ENCODE data around the gene HDHD2.
A peak's percentile ranks its signal among the peaks of the same experiment; 100 is the strongest.
"Not testable (repeated sequence)": the region's sequence is repeated elsewhere in the genome, so short reads cannot be mapped to it uniquely, and the experiment has no call there.

HDHD2 gene

DNA sequence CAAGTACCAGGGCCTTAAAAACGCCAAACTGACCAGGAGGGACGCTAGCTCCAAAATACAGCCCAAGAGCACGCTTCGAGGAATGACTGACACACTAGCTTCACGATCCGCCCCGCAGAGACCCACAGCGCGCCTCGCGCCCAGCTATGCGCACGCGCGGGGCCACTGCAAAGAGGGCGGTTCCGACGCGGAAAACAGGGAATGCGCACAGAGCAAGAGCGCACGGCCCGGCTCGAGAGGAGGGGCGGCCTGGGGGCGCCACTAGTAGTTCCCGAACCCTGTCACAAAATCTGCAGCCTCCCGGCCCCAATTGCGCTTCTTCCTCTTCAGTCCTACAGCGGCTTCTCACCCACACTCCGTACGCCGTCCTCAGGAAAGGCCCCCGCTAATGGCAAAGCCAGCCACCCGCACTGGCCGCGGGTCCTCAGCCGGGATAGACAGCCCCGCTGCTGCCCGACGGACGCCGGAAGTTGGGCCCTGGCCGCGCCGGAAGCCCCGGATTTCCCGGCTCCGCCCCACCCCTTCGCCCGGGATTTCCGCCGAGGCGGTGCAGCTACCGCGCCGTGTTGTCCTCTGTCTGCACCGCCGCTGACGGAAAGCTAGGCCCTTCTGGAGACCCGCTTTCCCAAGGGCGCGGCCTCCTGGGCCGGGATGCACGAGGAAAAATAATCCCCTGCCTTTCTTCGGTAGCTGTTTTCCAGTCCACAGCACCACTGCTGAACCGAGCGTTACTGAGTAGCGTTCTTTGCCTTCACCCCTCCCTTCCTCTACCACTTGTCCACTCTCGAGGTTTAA, at the start of gene HDHD2:
Gene HDHD2, minus strand, starts transcription at position 472 of the 795 bp plus-strand sequence. CDS start 14,061 bp downstream, outside the sequence.
- DNase-seq (peak; percentile 85), ATAC-seq (ENCODE audit: insufficient read depth, low read depth) (peak; percentile 88)
- no peaks in the 10 kb centered on the region for H3K9me3 ChIP-seq (ENCODE audit: insufficient read depth, low read length, severe bottlenecking)
- H2AFZ ChIP-seq (ENCODE audit: low read depth, low read length) = peak within 1 kb of the TSS; percentile 95
- TF ChIP-seq EZH2 (IDR thresholded peaks at IDR 0.05; ENCODE audit: borderline replicate concordance, low read depth, low read length, severe bottlenecking) = no peak
- TF ChIP-seq, protein P1, sequence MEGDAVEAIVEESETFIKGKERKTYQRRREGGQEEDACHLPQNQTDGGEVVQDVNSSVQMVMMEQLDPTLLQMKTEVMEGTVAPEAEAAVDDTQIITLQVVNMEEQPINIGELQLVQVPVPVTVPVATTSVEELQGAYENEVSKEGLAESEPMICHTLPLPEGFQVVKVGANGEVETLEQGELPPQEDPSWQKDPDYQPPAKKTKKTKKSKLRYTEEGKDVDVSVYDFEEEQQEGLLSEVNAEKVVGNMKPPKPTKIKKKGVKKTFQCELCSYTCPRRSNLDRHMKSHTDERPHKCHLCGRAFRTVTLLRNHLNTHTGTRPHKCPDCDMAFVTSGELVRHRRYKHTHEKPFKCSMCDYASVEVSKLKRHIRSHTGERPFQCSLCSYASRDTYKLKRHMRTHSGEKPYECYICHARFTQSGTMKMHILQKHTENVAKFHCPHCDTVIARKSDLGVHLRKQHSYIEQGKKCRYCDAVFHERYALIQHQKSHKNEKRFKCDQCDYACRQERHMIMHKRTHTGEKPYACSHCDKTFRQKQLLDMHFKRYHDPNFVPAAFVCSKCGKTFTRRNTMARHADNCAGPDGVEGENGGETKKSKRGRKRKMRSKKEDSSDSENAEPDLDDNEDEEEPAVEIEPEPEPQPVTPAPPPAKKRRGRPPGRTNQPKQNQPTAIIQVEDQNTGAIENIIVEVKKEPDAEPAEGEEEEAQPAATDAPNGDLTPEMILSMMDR (IDR thresholded peaks at IDR 0.05; ENCODE audit: borderline replicate concordance, extremely low read depth, low read length, poor library complexity, severe bottlenecking) = no peak
- peak within 1 kb of the TSS; percentile 75 for H3K4me2 ChIP-seq (ENCODE audit: insufficient read depth, low read length)
- H3K4me3 ChIP-seq (ENCODE audit: low read depth in 1 of 2, low read length in 2 of 2) = peak within 1 kb of the TSS; percentile 47 to 85
- peaks cover 59% of the 10 kb centered on the region for H3K79me2 ChIP-seq (ENCODE audit: insufficient read depth, low read length)
- H3K4me1 ChIP-seq (ENCODE audit: insufficient read depth, low read length) = peaks cover 28% of the 10 kb centered on the region
- H3K27ac ChIP-seq (ENCODE audit: low read length) = peak within 1 kb of the TSS; percentile 95
- no peaks in the 10 kb centered on the region for H4K20me1 ChIP-seq (ENCODE audit: insufficient read depth, low read length)
- peaks cover 14% of the 10 kb centered on the region for H3K36me3 ChIP-seq (ENCODE audit: insufficient read depth, low read length)
- H3K27me3 ChIP-seq (ENCODE audit: insufficient read depth, low read length, poor library complexity) = no peaks in the 10 kb centered on the region
- peak within 1 kb of the TSS; percentile 82 for H3K9ac ChIP-seq (ENCODE audit: low read depth, low read length)

DNA sequence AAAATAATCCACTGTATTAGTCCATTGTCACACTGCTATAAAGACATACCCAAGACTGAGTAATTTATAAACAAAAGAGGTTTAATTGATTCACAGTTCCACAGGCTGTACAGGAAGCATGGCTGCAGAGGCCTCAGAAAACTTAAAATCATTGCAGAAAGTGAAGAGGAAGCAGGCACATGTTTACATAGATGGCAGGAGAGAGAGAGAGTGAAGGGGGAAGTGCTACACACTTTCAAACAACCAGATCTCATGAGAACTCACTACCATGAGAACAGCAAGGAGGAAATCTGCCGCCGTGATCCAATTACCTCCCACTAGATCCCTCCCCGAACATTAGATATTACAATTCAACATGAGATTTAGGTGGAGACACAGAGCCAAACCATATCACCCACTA, 45.7 kb upstream of the HDHD2 start:
- DNase-seq; H3K79me2 ChIP-seq (ENCODE audit: insufficient read depth, low read length); H4K20me1 ChIP-seq (ENCODE audit: insufficient read depth, low read length); H3K4me2 ChIP-seq (ENCODE audit: insufficient read depth, low read length); H3K4me1 ChIP-seq (ENCODE audit: insufficient read depth, low read length); ATAC-seq (ENCODE audit: insufficient read depth, low read depth); H3K27me3 ChIP-seq (ENCODE audit: insufficient read depth, low read length, poor library complexity); H3K9me3 ChIP-seq (ENCODE audit: insufficient read depth, low read length, severe bottlenecking); H3K4me3 ChIP-seq (ENCODE audit: low read depth in 1 of 2, low read length in 2 of 2); H3K36me3 ChIP-seq (ENCODE audit: insufficient read depth, low read length); H2AFZ ChIP-seq (ENCODE audit: low read depth, low read length); H3K9ac ChIP-seq (ENCODE audit: low read depth, low read length); H3K27ac ChIP-seq (ENCODE audit: low read length): not testable (repeated sequence)

- no peaks in the 10 kb centered on the region for H3K79me2 ChIP-seq (ENCODE audit: insufficient read depth, low read length)
- H3K4me3 ChIP-seq (ENCODE audit: low read depth in 1 of 2, low read length in 2 of 2) = no peak overlapping the region
- H3K9me3 ChIP-seq (ENCODE audit: insufficient read depth, low read length, severe bottlenecking) = no peaks in the 10 kb centered on the region
- H3K27me3 ChIP-seq (ENCODE audit: insufficient read depth, low read length, poor library complexity) = peaks cover 6% of the 10 kb centered on the region
- no peaks in the 10 kb centered on the region for H4K20me1 ChIP-seq (ENCODE audit: insufficient read depth, low read length)
- no peaks in the 10 kb centered on the region for H3K4me1 ChIP-seq (ENCODE audit: insufficient read depth, low read length)
- no peaks in the 10 kb centered on the region for H3K36me3 ChIP-seq (ENCODE audit: insufficient read depth, low read length)
- TF ChIP-seq, protein P1 (IDR thresholded peaks at IDR 0.05; ENCODE audit: borderline replicate concordance, extremely low read depth, low read length, poor library complexity, severe bottlenecking) = no peak
- TF ChIP-seq EZH2 (IDR thresholded peaks at IDR 0.05; ENCODE audit: borderline replicate concordance, low read depth, low read length, severe bottlenecking) = no peak
- H3K4me2 ChIP-seq (ENCODE audit: insufficient read depth, low read length) = no peak overlapping the region
- no peak overlapping the region for H2AFZ ChIP-seq (ENCODE audit: low read depth, low read length)
- H3K27ac ChIP-seq (ENCODE audit: low read length) = no peak overlapping the region
- DNase-seq (no peak), ATAC-seq (ENCODE audit: insufficient read depth, low read depth) (no peak)
- no peak overlapping the region for H3K9ac ChIP-seq (ENCODE audit: low read depth, low read length)
Observed at GRCh38 chr18:47191961-47192360, 41.7 kb upstream of the HDHD2 start.

- Histone ChIP-seq H3K36me3 (ENCODE audit: insufficient read depth, low read length) (no peaks in the 10 kb centered on the region), H3K9me3 (ENCODE audit: insufficient read depth, low read length, severe bottlenecking) (peaks cover 22% of the 10 kb centered on the region), H2AFZ (ENCODE audit: low read depth, low read length) (no peak overlapping the region), H3K9ac (ENCODE audit: low read depth, low read length) (no peak overlapping the region), H3K4me3 (ENCODE audit: low read depth in 1 of 2, low read length in 2 of 2) (no peak overlapping the region), H3K79me2 (ENCODE audit: insufficient read depth, low read length) (no peaks in the 10 kb centered on the region), H4K20me1 (ENCODE audit: insufficient read depth, low read length) (no peaks in the 10 kb centered on the region), H3K27ac (ENCODE audit: low read length) (no peak overlapping the region), H3K27me3 (ENCODE audit: insufficient read depth, low read length, poor library complexity) (no peaks in the 10 kb centered on the region), H3K4me1 (ENCODE audit: insufficient read depth, low read length) (no peaks in the 10 kb centered on the region), H3K4me2 (ENCODE audit: insufficient read depth, low read length) (no peak overlapping the region)
- DNase-seq (no peak), ATAC-seq (ENCODE audit: insufficient read depth, low read depth) (no peak)
- TF ChIP-seq EZH2 (IDR thresholded peaks at IDR 0.05; ENCODE audit: borderline replicate concordance, low read depth, low read length, severe bottlenecking) = no peak
- TF ChIP-seq, protein P1 (IDR thresholded peaks at IDR 0.05; ENCODE audit: borderline replicate concordance, extremely low read depth, low read length, poor library complexity, severe bottlenecking) = no peak
Observed at GRCh38 chr18:47187721-47188120, 37.4 kb upstream of the HDHD2 start.

Measured in DND-41 (cell line).